Left ventricle myocardium superior (tissue), 1 donor: ENCODE data around the gene PLA2G4D. TPM values are rescaled to one million over a fixed set of nuclear protein-coding genes. Genes with fewer than 3 reads are reported as not detected.

Experiments
- ATAC-seq: fragments of 200-7000 bp; cut with Tn5 transposase; one replicate; pipeline ENCODE4 v1.9.1; 2020; ENCODE audit warnings: mild to moderate bottlenecking, moderate library complexity
- DNase-seq: peaks from one replicate; pipeline ENCODE4 v3.0.0-alpha.2; 2020
- intact Hi-C: fragments of 100-400 bp; cut with micrococcal nuclease; formaldehyde crosslinking; loops from one replicate; pipeline ENCODE4 v1.11.0; 2022
- total RNA-seq: library from RNA; stranded (reverse); fragmentation: NEBNext Ultra II Directional; extraction: Animal tissue kit (Norgen Biotek cat#: 25700); gene quantifications from one replicate; pipeline ENCODE4 v1.2.1, GENCODE V29; 2021
- donor health status: DM: no; HTN: yes; CAD: no; lungs with severe emphysema.

Gene PLA2G4D
- total RNA-seq, 1 donor from 2014 or later, result not detected

DNA sequence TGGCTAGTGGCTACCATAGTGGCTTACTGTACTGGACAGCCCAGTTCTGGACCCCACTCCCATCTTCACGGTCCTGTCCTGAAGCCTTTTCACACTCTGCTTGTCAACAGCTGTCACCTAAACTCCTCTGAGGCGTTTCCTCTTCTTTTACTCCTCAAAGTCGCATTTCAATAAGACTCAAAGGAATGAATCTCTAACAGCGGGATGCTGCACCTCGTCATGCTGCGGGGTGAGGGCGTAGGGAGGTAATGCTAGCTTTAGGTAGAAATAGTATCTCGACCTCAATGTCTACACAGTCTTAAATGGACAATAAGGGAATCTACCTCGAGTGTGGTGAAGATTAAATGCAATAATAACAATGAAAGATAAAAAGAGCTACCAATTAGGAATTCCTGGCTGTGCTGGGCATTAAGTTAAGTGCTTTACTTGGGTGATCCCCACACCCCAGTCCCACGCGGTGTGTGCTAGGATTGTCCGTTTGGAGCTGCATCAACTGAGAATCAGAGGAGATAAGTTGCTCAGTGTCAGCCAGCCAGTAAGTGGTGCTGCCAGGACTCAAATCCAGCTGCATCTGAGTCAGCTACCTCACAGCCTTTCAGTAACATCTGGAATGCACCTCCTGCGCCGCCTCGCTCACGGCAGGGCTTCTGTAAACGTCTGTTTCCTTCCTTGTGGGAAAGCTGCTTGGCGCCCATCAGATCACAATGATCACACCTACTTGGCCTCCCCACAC is 14.0 kb downstream of the PLA2G4D start:
- ATAC-seq (no peak), DNase-seq (no peak)
- intact Hi-C loops, result no loop called here

- intact Hi-C loops, result no loop called here
- no peak for DNase-seq
- no peak for ATAC-seq
These were observed 14.9 kb downstream of the PLA2G4D start for GRCh38 chr15:42079401-42079908.

DNA sequence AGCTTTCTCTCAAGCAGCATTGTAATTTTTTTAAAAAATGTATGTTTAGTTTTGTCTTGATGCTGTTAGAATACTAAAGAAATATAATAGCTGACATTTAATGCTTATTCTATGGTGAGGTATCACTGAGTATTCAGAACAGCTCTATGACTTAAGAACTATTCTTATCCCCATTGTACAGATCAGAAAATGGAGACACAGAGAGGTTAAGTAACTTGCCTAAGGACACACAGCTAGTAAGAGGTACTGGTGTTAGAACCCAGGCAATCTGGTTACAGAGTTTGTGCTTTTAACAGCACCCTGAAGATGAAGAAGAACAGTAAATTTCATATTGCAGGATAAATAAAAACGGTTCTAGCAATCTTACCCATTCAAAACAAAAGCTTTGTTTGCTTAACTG is 15.5 kb downstream of the PLA2G4D start:
- ATAC-seq (no peak), DNase-seq (no peak)
- intact Hi-C loops, result no loop called here

DNA sequence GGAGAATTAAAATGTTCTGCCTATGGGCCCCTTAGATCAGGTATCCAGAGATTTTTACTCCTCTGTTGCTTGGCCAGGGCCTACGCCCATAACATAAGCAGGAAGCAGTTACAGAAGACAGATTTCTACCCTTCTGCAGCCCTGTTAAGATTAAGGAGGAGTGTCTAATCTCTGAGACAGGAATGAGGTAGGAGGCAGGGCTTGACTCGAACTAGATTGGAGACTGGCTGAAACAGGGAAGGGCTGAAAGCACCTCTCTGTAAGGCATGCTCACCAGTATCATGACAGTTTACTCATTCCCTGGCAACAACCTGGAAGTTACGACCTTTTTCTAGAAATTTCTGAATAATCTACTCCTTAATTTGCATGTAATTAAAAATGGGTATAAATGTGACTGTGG is 16.7 kb downstream of the PLA2G4D start:
- ATAC-seq (no peak), DNase-seq (no peak)
- intact Hi-C loops, result no loop called here

DNA sequence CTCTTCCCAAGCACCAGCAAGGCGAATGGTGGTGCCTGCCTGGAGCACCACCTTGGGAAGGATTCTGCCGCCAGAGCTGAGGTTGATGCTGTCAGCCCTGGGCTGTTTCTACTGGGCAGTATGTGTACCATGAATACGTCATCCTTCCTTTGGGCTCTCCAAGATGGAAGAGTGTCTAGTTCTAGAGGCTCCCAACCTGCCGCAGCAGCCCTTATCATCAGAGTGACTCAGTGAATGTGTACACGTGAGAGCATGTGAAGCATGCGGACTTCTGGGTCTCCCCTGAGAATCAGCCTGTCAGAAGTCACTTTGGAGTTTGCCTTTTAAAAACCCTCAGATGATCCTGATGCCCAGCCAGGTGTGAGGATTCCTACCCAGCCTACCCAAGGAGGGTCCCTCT is 20.9 kb downstream of the PLA2G4D start:
- intact Hi-C loops, result no loop called here
- ATAC-seq, result no peak

DNA sequence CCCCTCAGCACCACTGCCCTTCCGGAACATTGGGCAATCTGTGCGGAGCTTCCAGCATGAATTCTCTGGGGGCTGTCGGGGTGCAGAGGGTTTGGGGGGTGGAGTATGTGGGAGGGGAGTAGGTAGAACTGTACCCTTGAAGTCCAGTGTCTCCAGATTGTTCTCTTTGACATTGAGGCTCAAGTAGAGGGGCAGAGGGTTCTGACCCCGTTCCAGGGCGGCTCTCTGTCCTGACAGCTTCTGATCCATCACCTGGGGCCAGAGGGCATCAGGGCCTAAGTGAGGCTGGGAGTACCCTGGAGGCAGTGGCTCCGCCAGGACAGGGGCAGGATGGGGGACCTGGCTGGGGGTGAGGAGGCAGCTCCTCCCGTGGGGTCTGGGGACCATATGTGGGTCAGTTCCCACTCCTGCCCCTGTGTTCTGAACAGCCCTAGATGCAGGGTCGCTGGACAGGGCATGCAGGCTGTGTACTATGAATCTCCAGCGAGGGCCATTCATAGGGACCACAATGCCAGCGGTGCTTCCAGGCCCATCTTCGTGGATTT is 22.1 kb downstream of the PLA2G4D start:
- ATAC-seq, result no peak
- no peak for DNase-seq
- intact Hi-C loops, result no loop called here

More for the DNA sequence above, 20.9 kb downstream of the PLA2G4D start:
- no peak for DNase-seq

GRCh38 chr15:42071717-42072116 is 22.6 kb downstream of the PLA2G4D start:
- no peak for DNase-seq
- no peak for ATAC-seq
- intact Hi-C loops, result no loop called here

DNA sequence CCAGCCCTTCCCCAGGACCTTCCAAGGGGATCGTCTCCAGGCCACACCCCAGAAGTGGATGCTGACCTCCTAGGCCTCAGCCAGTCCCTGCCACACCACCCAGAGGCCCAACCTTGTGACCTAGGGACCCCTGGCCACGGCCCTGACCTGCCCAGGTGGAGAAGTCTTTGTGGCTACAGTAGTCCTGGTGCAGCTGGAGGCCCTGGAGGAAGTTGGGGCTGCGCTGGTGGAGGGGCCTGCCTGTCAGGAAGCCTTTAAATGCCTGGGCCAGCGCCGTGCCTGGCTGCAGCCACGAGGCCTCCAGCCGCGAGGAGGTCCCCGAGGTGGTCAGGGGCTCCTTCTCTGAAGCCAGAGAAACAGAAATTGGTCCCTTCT is 23.4 kb downstream of the PLA2G4D start:
- no peak for DNase-seq
- intact Hi-C loops, result no loop called here

GRCh38 chr15:42070279-42070975 is 23.9 kb downstream of the PLA2G4D start:
- DNase-seq (no peak), ATAC-seq (no peak)
- intact Hi-C loops, result no loop called here

More for the DNA sequence above, 23.4 kb downstream of the PLA2G4D start:
- no peak for ATAC-seq

DNA sequence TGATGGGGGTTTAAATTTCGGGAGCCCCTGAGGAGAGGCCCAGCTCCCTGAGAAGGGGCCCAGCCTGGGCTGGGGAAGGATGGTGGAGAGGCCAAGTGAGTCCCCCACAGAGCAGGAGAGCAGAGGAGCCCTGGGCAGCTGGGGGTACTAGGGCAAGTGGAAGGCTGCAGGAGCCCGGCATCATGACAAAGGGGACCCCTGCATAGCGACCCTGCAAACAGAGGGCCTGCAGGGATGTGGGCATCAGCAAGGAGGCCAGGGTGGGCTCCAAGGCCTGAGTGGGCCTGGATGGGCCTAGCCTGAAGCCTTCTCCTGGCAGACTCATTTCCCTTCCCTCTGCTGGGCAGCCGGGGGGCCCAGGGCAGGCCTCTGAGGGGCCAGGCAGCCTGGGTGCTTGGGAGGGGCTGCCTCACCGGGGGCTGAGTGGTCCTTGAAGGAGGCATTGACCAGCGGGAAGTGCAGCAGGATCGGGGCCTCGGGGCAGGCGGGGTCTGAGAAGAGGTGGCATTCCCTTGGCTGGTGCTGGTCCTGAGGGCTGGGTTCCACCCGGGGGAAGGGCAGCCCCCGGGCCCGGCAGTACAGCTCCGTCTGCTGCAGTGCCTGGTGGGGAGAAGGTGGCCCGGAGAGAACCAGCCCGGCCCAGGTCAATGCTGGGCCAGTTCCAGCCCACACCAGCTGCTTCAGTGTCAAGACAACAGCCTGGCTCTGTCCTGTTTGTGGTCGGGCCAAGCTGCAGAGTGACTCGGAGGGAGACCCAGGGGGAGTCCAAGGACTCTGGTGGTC is 24.7 kb downstream of the PLA2G4D start:
- intact Hi-C loops, result no loop called here
- ATAC-seq, result no peak
- no peak for DNase-seq

DNA sequence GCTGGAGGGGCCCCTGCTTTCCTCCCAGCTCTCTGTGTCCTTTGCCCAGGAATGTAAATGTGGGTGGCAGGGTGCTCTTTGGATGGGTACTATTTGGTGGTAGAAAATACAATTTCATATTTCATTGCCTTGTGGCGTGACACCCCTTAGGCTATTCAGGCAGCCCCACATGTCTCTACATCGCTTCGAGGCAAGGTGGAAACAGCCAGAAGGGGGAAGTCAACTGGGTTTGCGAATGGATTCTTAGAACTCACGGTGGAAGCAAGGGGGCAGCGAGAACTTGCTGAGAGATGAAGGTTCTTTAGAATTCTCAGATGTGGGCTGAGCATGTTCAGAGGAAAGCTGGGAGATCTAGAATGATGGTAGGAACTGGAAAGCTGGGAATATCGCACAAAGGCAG is 25.3 kb downstream of the PLA2G4D start:
- intact Hi-C loops, result no loop called here
- no peak for ATAC-seq

DNA sequence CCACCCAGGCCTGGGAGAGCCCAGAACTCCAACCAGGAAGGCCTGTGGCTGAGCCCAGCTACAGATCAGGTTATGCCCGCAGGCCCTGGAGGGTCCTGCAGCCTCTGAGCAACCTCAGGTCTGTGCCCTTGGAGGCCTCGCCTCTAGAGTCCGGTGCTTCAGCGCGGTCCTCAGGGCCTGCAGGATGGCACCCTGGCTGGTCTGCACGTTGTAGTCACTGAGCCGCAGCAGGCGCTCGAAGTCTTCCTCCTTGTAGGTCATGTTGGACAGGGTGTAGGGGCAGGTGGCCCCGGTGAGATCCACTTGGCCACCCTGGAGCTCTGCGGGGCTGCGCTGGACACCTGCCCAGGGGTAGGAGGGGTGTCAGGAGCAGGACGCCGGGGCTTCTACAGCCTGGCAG is 25.8 kb downstream of the PLA2G4D start:
- no peak for DNase-seq
- no peak for ATAC-seq
- intact Hi-C loops, result no loop called here

More for the DNA sequence above, 25.3 kb downstream of the PLA2G4D start:
- DNase-seq, result no peak

- intact Hi-C loops, result no loop called here
- no peak for DNase-seq
These were observed 27.5 kb downstream of the PLA2G4D start for GRCh38 chr15:42066764-42067415.

DNA sequence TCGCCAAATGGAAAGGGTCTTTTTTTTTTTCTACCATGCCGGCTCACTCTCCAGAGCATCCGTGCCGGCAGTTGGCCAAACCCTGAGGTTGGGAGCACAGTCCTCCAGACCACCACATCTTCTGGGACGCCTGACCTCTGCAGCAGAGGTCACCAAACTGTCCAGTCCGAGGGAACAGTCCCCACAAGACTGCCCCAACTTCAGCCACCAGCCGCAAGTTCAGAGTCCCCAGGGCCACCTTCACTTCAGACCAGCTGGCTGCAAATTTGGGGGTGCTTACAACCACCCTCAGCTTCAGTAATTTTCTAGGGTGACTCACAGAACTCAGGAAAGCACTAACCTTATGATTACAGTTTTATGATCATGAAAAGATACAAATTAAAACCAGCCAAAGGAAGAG is 28.9 kb downstream of the PLA2G4D start:
- DNase-seq (no peak), ATAC-seq (no peak)
- intact Hi-C loops, result no loop called here

More at GRCh38 chr15:42066764-42067415, 27.5 kb downstream of the PLA2G4D start:
- ATAC-seq, result no peak

GRCh38 chr15:42065033-42065432 is 29.3 kb downstream of the PLA2G4D start:
- intact Hi-C loops, result no loop called here
- ATAC-seq, result peak; percentile 12

DNA sequence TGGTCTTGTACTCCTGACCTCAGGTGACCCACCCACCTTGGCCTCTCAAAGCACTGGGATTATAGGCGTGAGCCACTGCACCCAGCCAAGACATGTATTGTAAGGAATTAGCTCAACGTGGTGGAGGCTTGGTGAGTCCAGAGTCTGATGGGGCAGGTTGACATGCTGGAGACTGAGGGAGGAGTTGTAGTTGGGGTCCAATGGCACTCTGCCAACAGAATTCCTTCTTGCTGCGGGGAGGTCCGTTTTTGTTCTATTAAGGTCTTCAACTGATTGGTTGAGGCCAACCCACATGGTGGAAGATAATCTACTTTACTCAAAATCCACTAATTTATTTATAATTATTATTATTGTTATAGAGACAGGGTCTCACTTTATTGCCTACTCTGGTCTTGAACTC is 30.1 kb downstream of the PLA2G4D start:
- ATAC-seq (no peak), DNase-seq (no peak)
- intact Hi-C loops, result no loop called here

More at GRCh38 chr15:42065033-42065432, 29.3 kb downstream of the PLA2G4D start:
- peak; percentile 45 for DNase-seq

- DNase-seq (no peak), ATAC-seq (no peak)
- intact Hi-C loops, result no loop called here
These were observed 31.1 kb downstream of the PLA2G4D start for GRCh38 chr15:42063122-42063848.

DNA sequence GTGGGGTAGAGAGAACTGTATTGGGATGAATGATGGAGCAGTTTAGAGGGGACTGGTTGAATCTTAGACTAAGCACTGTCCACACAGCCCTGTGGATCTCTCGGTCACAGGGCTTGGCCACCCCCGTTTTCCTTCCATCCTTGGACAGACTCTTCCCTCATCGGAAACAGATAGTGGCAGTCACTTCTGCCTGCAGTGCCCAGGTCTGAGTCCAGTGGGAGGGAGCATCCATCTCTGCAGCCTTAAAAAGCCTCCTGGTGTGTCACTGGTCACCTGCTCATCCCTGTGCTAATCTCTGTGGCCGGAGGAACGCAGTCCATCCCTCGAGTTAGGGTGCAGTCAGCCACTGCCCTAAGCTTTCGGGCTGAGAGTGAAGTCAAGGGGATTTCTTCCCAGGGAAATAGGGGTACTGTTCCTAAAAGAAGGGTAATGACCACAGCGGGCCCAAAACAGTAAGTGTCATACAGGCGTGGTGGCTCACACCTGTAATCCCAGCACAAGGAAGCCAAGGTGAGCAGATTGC is 32.0 kb downstream of the PLA2G4D start:
- DNase-seq, result no peak
- no peak for ATAC-seq
- intact Hi-C loops, result no loop called here
